GM19238 (cell line): Measurements from ENCODE around the gene SNRNP27.
"Not testable (repeated sequence)": the region's sequence is repeated elsewhere in the genome, so short reads cannot be mapped to it uniquely, and the experiment has no call there.

Experiments used
- DNase-seq: peaks from one replicate; pipeline ENCODE4 v3.0.0; 2011; ENCODE audit warnings: low spot score; ENCODE audit not compliant: insufficient read length

The SNRNP27 gene

DNA sequence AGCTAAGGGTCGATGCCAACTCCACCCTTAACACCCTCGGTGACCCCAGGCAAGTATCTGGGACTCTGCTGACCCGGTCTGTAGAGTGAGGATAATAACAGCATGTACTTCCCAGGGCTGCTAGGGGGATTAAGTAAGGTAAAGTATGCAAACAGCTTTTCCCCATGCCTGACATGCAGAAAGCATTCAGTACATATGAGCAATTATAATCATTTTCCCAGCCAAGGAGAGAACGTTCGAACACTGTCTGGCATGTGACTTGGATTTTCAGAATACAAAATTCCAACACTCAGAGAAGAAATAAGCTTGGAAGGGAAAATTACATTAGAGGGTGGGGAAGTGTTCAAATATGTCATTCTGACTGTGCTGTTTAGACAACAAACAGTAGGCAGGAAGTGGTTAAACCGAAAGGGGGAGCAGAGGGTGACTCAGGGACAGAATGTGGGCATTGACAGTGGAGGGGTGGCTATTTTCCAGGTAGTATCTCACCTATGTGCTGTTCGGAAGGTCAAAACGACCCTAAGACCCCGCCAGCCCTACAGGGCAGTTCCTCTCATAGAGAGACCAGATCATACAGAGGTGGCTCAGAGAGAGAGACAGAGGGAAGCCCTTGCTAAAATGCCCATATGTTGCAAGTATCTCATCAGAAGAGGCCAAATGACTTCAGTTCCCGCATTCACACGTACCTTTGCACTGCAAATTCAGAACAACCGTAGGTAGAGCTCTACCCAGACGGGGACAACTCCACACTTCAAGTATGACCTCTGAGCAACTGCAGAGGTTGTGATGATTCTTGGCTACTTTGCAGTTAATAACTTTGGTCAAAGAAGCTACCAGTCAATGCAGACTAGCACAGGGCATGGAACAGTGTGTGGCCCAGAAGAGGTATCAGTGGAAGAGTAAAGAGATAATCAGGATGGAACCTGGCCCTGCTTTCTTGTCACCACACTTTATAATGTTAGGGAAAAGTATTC, 52.9 kb downstream of the SNRNP27 start:
- peak; percentile 42 for DNase-seq

DNA sequence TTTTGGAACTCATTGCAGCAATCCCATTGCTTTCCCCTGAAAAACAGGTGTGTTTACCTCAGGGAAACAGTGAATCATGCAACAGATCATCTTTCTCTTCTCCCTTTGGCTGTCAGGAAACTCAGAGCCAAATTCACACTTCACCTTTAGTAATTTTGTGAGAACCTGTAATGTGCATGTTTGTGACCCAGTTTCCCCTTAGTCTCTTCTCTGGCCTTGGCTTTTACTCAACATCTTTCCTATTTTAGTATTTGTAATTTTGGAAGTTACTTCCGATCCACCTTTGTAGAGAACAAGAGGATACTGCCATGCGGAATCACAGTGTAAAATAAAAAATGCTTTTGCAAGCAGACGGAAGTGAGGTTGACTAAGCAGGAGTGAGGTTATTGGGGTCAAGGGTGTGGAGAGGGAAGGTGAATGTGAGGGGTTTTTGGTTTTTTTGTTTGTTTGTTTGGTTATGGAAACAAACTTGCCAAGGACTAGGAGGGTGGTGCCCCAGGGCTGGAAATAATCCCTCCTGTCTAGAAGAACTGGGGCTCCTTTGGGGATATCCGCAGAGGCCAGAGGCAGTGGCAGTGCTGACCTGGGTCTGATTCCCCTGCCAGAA, 53.7 kb downstream of the SNRNP27 start:
- no peak for DNase-seq

- no peak for DNase-seq
Measured at GRCh38 chr2:69948032-69948962, 54.5 kb downstream of the SNRNP27 start.

GRCh38 chr2:69948963-69949645, 55.3 kb downstream of the SNRNP27 start:
- DNase-seq: no peak

DNA sequence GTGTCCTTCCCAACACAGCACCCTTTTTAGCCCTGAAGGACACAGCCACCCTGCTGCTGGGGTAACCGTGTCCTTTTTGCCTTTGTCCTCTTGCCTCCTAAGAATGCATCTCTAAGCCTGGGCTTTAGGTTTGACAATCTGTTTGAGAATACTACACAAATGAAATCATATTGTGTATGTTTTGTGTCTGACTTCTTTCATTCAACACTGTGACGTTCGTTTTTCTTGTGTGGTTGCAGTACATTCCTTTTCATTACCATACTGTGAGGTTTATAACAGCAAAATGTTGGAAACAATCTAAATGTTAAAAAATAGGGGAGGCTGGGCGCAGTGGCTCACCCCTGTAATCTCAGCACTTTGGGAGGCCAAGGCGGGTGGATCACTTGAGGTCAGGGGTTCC, 56.5 kb downstream of the SNRNP27 start:
- no peak for DNase-seq

DNA sequence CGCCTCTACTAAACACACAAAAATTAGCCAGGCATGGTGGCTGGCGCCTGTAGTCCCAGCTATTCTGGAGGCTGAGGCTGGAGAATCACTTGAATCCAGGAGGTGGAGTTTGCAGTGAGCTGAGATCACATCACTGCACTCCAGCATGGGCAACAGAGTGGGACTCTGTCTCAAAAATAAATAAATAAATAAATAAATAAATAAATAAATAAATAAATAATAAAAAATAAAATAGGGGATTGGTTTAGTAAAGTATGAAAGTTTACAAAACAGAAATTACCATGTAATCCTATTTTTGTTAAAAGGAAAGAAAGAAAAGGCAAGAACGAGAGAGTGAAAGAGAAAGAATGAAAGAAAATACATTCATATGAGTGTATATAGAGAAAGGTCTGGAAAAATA, 56.9 kb downstream of the SNRNP27 start:
- not testable (repeated sequence) for DNase-seq

DNA sequence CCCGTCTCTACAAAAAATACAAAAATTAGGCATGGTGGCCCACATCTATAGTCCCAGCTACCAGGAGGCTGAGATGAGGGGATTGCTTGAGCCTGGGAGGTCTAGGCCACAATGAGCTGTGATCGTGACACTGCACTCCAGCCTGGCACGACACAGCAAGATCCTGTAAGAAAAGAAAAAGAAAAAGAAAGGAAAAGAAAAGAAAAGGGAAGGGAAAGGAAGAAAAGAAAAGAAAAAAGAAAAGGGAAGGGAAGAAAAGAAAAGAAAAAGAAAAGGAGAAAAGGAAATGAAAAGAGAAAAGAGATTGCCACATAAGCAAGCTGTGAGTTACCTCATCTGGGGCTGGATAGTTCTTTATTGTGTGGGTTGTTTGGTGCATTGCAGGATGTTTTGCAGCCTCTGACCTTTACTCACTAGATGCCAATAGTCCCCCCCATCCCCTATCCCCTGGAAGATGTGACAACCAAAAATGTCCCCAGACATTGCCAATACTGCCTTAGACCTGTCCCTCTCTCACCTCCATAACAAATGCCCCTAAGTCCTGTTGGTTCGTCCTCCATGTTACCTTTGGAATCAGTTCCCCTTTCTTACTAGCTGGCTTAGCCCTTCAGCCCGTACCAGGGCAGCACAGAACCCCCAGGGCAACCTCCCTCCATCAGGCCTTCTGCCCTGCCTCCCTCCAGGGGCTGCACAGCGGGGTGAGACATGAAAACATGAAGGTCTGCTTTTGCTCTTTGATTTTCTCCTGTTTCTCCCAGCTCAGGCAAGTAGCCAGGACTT, 58.8 kb downstream of the SNRNP27 start:
- no peak for DNase-seq

GRCh38 chr2:69954084-69954483, 60.3 kb downstream of the SNRNP27 start:
- DNase-seq: no peak
